Loucy (cell line): ENCODE data around the gene TMEM178B.

Source experiments
- H2AFZ ChIP-seq: fragments of 200-600 bp; sonication (generic); 2 replicates; pipeline ENCODE4 v1.6.0; 2016; ENCODE audit warnings: antibody characterized with exemption, mild to moderate bottlenecking, low read length, moderate library complexity
- H3F3A ChIP-seq: fragments of 200-600 bp; 2 replicates; pipeline ENCODE4 v1.6.0; 2016; ENCODE audit warnings: antibody characterized with exemption, low read depth, mild to moderate bottlenecking
- H3K27me3 ChIP-seq: fragments of 200-600 bp; sonication (generic); 2 replicates; pipeline ENCODE4 v1.6.1; 2014; ENCODE audit warnings: low read length, mild to moderate bottlenecking; ENCODE audit not compliant: insufficient read depth, poor library complexity, severe bottlenecking
- H3K36me3 ChIP-seq: fragments of 200-600 bp; sonication (generic); 2 replicates; pipeline ENCODE4 v1.6.1; 2016; ENCODE audit warnings: low read length; ENCODE audit not compliant: insufficient read depth
- H3K4me1 ChIP-seq: fragments of 200-600 bp; sonication (generic); 2 replicates; pipeline ENCODE4 v1.5.1; 2014; ENCODE audit warnings: low read length, mild to moderate bottlenecking; ENCODE audit not compliant: insufficient read depth, poor library complexity, severe bottlenecking
- H3K4me2 ChIP-seq: fragments of 200-600 bp; sonication (generic); 2 replicates; pipeline ENCODE4 v1.6.0; 2014; ENCODE audit warnings: antibody characterized with exemption, low read length, low read depth, mild to moderate bottlenecking; ENCODE audit not compliant: poor library complexity, severe bottlenecking
- H3K4me3 ChIP-seq: fragments of 200-600 bp; sonication (generic); 2 replicates; pipeline ENCODE4 v1.5.1; 2014; ENCODE audit warnings: low read length, mild to moderate bottlenecking, mixed read lengths; ENCODE audit not compliant: poor library complexity, severe bottlenecking
- H3K79me2 ChIP-seq: fragments of 200-600 bp; sonication (generic); 2 replicates; pipeline ENCODE4 v1.6.1; 2014; ENCODE audit warnings: low read length; ENCODE audit not compliant: insufficient read depth
- H3K9ac ChIP-seq: fragments of 200-600 bp; sonication (generic); 2 replicates; pipeline ENCODE4 v1.6.0; 2014; ENCODE audit warnings: mild to moderate bottlenecking, low read depth, low read length, moderate library complexity; ENCODE audit not compliant: poor library complexity, severe bottlenecking
- H3K9me2 ChIP-seq: fragments of 200-600 bp; sonication (generic); replicated peaks from 2 replicates; pipeline ENCODE4 v1.6.1; 2016; ENCODE audit warnings: low read depth, low read length, mixed read lengths
- H3K9me3 ChIP-seq: fragments of 200-600 bp; sonication (generic); 2 replicates; pipeline ENCODE4 v1.6.1; 2014; ENCODE audit warnings: mild to moderate bottlenecking, antibody characterized with exemption, low read length, low read depth; ENCODE audit not compliant: insufficient read depth
- H4K20me1 ChIP-seq: fragments of 200-600 bp; sonication (generic); 2 replicates; pipeline ENCODE4 v1.6.0; 2014; ENCODE audit warnings: antibody characterized with exemption, low read length, mild to moderate bottlenecking; ENCODE audit not compliant: insufficient read depth, poor library complexity, severe bottlenecking
- CTCF ChIP-seq: fragments of 200-600 bp; sonication (generic); conservative IDR thresholded peaks from 2 replicates; pipeline ENCODE4 v1.5.1; 2014; ENCODE audit warnings: mild to moderate bottlenecking, antibody characterized with exemption, low read length
- EZH2phosphoT487 ChIP-seq: fragments of 200-600 bp; IDR thresholded peaks from 2 replicates; pipeline ENCODE4 v1.6.1; 2018; ENCODE audit warnings: antibody characterized with exemption, mild to moderate bottlenecking, moderate library complexity, borderline replicate concordance

TMEM178B gene

GRCh38 chr7:141200191-141201108, 126.6 kb downstream of the TMEM178B start:
- Histone ChIP-seq H3K9me3 (no peaks in the 10 kb centered on the region), H3K9me2 (no peaks in the 10 kb centered on the region), H3K36me3 (no peaks in the 10 kb centered on the region), H3K4me1 (no peaks in the 10 kb centered on the region), H3K4me2 (no peak overlapping the region), H4K20me1 (no peaks in the 10 kb centered on the region), H3F3A (no peaks in the 10 kb centered on the region), H2AFZ (no peak overlapping the region), H3K27me3 (no peaks in the 10 kb centered on the region), H3K4me3 (no peak overlapping the region), H3K9ac (no peak overlapping the region), H3K79me2 (no peaks in the 10 kb centered on the region)
- no peak for TF ChIP-seq EZH2phosphoT487
- TF ChIP-seq CTCF = no peak

GRCh38 chr7:141201145-141201885, 127.5 kb downstream of the TMEM178B start:
- TF ChIP-seq CTCF (no peak), EZH2phosphoT487 (no peak)
- no peaks in the 10 kb centered on the region for H3K9me2 ChIP-seq
- no peak overlapping the region for H3K4me3 ChIP-seq
- no peak overlapping the region for H3K4me2 ChIP-seq
- no peak overlapping the region for H3K9ac ChIP-seq
- H3K27me3 ChIP-seq = no peaks in the 10 kb centered on the region
- H3K79me2 ChIP-seq = no peaks in the 10 kb centered on the region
- no peaks in the 10 kb centered on the region for H3K9me3 ChIP-seq
- no peaks in the 10 kb centered on the region for H3F3A ChIP-seq
- no peaks in the 10 kb centered on the region for H3K4me1 ChIP-seq
- H3K36me3 ChIP-seq = no peaks in the 10 kb centered on the region
- H4K20me1 ChIP-seq = no peaks in the 10 kb centered on the region
- H2AFZ ChIP-seq = no peak overlapping the region

GRCh38 chr7:141202535-141202934, 128.7 kb downstream of the TMEM178B start:
- Histone ChIP-seq H3K9ac (no peak overlapping the region), H3K36me3 (no peaks in the 10 kb centered on the region), H3K4me3 (no peak overlapping the region), H3K4me2 (no peak overlapping the region), H3K4me1 (no peaks in the 10 kb centered on the region), H3K9me3 (no peaks in the 10 kb centered on the region), H2AFZ (no peak overlapping the region), H4K20me1 (no peaks in the 10 kb centered on the region), H3F3A (no peaks in the 10 kb centered on the region), H3K79me2 (no peaks in the 10 kb centered on the region), H3K9me2 (no peaks in the 10 kb centered on the region), H3K27me3 (no peaks in the 10 kb centered on the region)
- TF ChIP-seq CTCF = no peak
- TF ChIP-seq EZH2phosphoT487 = no peak
